Left colon (tissue), 2 donors: Measurements from ENCODE around the gene MRPL28. TPM values are rescaled to one million over a fixed set of nuclear protein-coding genes. Genes with fewer than 3 reads are reported as not detected.

ENCODE experiments used
- ATAC-seq: fragments of 200-7000 bp; cut with Tn5 transposase; one replicate; pipeline ENCODE4 v1.9.1; 2020; ENCODE audit warnings: mild to moderate bottlenecking, moderate library complexity
- DNase-seq, 2 donors: peaks; one replicate each; pipeline ENCODE4 v3.0.0-alpha.2; 2020
- intact Hi-C, 2 donors: fragments of 100-400 bp; cut with DNase I in 1 of 2; cut with micrococcal nuclease in 1 of 2; formaldehyde crosslinking; loops; one replicate each; pipeline versions ENCODE4 v1.11.2 to v1.14.0; 2022; cut with DNase I, micrococcal nuclease
- total RNA-seq, 2 donors: library from RNA; stranded (reverse); fragmentation: NEBNext Ultra II Directional; extraction: Animal tissue kit (Norgen Biotek cat#: 25700); gene quantifications; one replicate each; pipeline ENCODE4 v1.2.1, GENCODE V29; 2021
- donor health status: DM: no; HTN: no; CAD: no.
- donor health status: DM: yes; HTN: yes; CAD: no.

Gene MRPL28
- total RNA-seq, 2 donors from 2014 or later, result 47.7 to 48.2 TPM

- intact Hi-C loops, result no loop called here
- no peak for ATAC-seq
- no peak for DNase-seq
These were observed 39.6 kb downstream of the MRPL28 start for GRCh38 chr16:330741-331140.

DNA sequence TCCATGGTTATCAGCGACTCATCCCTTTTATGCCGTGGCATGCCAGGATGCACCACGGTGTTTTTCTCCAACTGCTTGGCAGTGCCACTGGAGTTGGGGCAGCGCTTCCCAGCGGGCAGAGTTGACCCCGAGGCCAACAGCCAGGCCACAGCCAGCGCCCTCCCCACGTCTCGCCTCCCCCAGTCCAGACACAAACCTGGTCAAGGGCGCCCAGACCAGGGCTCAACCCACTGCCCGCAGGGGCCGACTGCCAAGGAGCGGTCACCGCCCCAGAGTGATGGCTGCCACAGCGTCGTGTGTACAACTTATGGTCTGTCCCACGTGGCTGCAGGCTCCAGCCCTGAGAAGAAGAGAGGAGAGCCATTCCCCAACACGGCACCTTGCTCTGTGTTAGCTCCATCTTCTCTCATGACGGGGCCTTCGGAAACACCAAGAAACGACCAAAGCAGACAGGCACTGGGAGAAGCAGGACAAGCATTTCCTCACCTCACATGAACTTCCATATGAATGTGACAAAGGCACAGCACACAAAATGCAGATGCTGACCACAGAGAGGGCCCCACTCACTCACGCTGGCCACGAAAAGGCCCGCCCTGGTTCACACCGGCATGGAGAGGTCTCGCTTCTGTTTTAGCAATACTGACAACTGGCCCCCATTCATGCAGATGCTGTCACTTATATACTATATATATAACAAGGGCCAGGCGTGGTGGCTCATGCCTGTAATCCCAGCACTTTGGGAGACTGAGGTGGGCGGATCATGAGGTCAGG is 44.8 kb downstream of the MRPL28 start:
- ATAC-seq (no peak), DNase-seq (peak in 1 of 2 donors; percentile 26)
- intact Hi-C loops, result no loop called here

DNA sequence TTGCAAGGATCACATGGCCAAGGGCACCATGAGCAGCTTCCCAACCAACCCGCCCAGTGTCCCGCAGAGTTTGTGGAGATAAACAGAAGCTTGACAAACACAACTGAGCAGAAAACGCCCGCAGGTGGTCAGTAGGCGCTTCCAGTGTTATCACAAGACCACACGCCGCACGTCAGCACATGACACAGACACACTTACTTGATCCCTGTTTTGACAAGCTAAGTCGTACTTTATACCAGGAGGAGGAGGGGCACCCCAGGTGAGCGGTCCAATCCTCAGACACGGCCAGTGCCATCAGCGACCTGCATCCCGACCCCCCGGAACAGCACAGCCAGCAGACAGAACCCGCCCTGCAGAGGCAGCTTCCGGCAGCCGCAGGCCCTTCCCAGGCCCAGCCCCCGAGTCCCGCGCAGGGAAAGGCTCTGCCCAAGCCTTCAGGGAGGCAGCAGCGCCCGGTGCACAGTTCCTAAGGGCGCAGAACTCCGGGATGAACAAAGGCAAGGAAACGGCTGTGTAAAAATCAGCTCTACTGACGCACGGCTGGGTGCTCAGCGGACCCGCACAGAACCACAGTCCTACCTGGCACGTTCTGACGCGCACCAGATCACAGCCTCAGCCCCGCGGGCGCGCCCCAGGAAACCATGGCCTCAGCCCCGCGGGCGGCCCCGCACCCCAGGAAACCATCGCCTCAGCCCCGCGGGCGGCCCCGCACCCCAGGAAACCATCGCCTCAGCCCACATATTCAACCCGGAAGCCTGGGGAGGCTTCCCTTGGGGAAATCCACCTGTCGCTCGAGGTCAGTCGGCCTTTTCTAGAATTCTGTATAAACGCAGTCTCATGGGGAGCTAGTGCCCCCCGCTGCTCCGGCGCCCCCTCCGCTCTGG is 45.6 kb downstream of the MRPL28 start:
- intact Hi-C loops, result no loop called here
- ATAC-seq (peak; percentile 35), DNase-seq (peak; percentile 67 to 70)

DNA sequence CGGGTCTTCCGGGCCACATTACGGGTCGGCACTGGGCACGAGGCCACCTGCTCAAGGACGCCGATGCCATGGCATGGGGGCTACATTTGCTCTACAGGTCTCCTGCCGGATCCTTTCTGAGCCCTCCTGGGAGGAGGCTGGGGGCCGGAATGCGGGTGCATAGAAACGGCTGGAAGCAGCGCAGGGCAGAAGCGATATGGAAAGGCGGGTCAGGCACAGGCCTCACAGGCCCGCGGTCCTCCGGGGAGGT is 46.2 kb downstream of the MRPL28 start:
- no peak for ATAC-seq
- intact Hi-C loops, result no loop called here
- no peak for DNase-seq

DNA sequence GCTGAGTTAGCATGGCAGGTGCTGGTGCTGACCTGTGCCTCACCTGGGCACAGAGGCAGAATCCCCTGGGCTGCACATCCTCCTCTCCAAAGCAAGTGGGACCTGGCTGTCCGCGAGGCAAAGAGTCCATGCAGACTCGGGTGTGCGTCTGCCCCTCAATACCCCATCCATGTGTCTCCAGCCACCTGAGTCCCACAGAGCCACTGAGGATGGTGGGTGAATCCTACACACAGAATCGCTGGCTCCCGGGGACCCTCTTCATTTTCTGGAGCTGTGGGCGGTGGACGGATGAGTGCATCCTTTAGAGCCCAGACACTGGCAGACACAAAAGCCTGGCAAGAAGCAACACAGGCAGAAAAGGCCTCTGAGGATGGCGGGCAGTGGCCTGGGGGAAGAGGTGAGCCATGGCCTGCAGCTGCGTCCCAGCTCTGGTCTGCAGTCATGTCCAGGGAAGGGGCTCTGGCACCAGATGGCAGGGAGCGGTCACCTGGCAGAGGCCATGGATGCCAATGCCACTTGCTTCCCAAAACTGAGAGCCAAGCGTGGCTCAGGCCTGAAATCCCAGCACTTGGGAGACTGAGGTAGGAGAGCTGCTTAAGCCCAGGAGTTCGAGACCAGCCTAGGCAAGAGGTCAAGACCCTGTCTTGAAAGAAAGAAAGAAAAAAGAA is 47.7 kb downstream of the MRPL28 start:
- intact Hi-C loops, result no loop called here
- ATAC-seq, result no peak

GRCh38 chr16:321532-321931 is 48.8 kb downstream of the MRPL28 start:
- DNase-seq (no peak), ATAC-seq (no peak)
- intact Hi-C loops, result no loop called here

More for the DNA sequence above, 47.7 kb downstream of the MRPL28 start:
- DNase-seq, result no peak

DNA sequence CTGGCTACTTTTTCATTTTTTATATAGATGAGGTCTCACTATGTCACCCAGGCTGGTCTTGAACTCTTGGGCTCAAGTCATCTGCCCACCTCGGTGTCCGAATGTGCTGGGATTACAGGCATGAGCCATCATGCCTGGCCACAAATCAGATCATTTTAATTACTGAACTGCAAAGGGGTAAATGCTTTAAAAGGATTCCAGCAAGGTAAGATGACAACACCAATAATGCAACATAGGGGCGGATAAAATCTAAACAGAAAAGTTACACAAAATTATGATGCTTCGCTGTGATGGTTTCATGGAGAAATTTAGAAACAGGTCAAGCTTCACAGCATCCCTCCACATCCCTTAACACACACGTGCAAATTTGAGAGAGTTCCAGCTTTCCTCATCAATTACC is 50.1 kb downstream of the MRPL28 start:
- DNase-seq (no peak), ATAC-seq (no peak)
- intact Hi-C loops, result no loop called here

GRCh38 chr16:318628-319027 is 51.7 kb downstream of the MRPL28 start:
- ATAC-seq (peak; percentile 18), DNase-seq (no peak)
- intact Hi-C loops, result no loop called here

DNA sequence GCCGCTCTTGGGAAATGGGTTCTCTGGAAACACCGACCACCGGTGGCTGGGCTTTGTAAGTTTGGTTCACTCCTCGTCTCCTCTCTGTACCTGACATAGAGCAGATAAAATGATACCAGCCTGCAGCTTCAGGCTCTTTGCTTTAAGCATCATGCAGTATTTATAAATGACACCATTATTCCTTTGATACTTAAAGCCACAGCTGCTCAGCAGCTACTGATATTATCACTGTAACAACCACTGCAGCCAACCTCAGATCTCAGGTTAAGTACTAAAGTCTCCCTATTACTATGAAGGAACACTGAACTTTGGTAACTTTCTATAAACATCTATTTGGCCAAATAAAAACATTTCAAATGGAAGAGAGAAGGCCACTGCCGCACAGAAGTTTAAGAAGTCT is 52.8 kb downstream of the MRPL28 start:
- intact Hi-C loops, result no loop called here
- DNase-seq, result no peak
- ATAC-seq, result no peak

Other genes with a start within 250 kb of the MRPL28 start
- 10 to 100 TPM; 14.4 to 14.9 TPM for gene NPRL3, start 231.9 kb downstream of the MRPL28 start, total RNA-seq
- not detected for gene HBZ, start 217.9 kb downstream of the MRPL28 start, total RNA-seq
- gene HBM, start 204.6 kb downstream of the MRPL28 start, total RNA-seq, result not detected
- gene HBA2, start 197.7 kb downstream of the MRPL28 start, total RNA-seq, result 10 to 100 TPM in 1 of 2 donors, 1 to 10 TPM in 1; 4.9 to 14.0 TPM
- 10 to 100 TPM in 1 of 2 donors, 1 to 10 TPM in 1; 2.4 to 20.8 TPM for gene HBA1, start 193.9 kb downstream of the MRPL28 start, total RNA-seq
- gene HBQ1, start 190.1 kb downstream of the MRPL28 start, total RNA-seq, result not detected
- 10 to 100 TPM; 46.5 to 48.9 TPM for gene LUC7L, start 141.1 kb downstream of the MRPL28 start, total RNA-seq
- 100 to 1,000 TPM; 100 to 135 TPM for gene FAM234A, start 135.7 kb downstream of the MRPL28 start, total RNA-seq
- 1 to 10 TPM; 2.6 to 7.6 TPM for gene RGS11, start 94.6 kb downstream of the MRPL28 start, total RNA-seq
- gene ARHGDIG, start 89.9 kb downstream of the MRPL28 start, total RNA-seq, result 1 to 10 TPM; 2.4 to 6.5 TPM
- gene PDIA2, start 87.4 kb downstream of the MRPL28 start, total RNA-seq, result 1 to 10 TPM in 1 of 2 donors, under 1 TPM in 1; 0.67 to 2.1 TPM
- 10 to 100 TPM; 32.8 to 38.4 TPM for gene AXIN1, start 17.8 kb downstream of the MRPL28 start, total RNA-seq
- 100 to 1,000 TPM; 116 to 130 TPM for gene PGAP6, start 11.4 kb upstream of the MRPL28 start, total RNA-seq
- 10 to 100 TPM; 38.4 to 39.1 TPM for gene NME4, start 26.7 kb upstream of the MRPL28 start, total RNA-seq
- gene DECR2, start 31.3 kb upstream of the MRPL28 start, total RNA-seq, result 10 to 100 TPM; 60.6 to 61.8 TPM
- 10 to 100 TPM; 21.2 to 23.2 TPM for gene RAB11FIP3, start 55.1 kb upstream of the MRPL28 start, total RNA-seq
- gene CAPN15, start 157.2 kb upstream of the MRPL28 start, total RNA-seq, result 100 to 1,000 TPM in 1 of 2 donors, 10 to 100 TPM in 1; 98.8 to 102 TPM
- not detected for gene PRR35, start 189.9 kb upstream of the MRPL28 start, total RNA-seq
- gene NHLRC4, start 196.5 kb upstream of the MRPL28 start, total RNA-seq, result under 1 TPM in 1 of 2 donors, not detected in 1; 0.36 TPM
- 10 to 100 TPM; 37.6 to 39.5 TPM for gene PIGQ, start 199.4 kb upstream of the MRPL28 start, total RNA-seq
- 10 to 100 TPM; 38.2 to 43.4 TPM for gene RAB40C, start 219.5 kb upstream of the MRPL28 start, total RNA-seq